GM23338 (cell line): ENCODE results near the gene CACNA1D.

Source experiments
- EZH2 ChIP-seq: fragments of 200-600 bp; sonication (generic); IDR thresholded peaks from one replicate; pipeline ENCODE4 v1.8.0; 2017; ENCODE audit warnings: antibody characterized with exemption, mild to moderate bottlenecking, low read depth; ENCODE audit not compliant: unreplicated experiment
- EZH2phosphoT487 ChIP-seq: fragments of 200-600 bp; sonication (generic); IDR thresholded peaks from one replicate; pipeline ENCODE4 v1.8.1; 2018; ENCODE audit warnings: antibody characterized with exemption; ENCODE audit not compliant: unreplicated experiment
- JUNB ChIP-seq: IDR thresholded peaks from one replicate; pipeline ENCODE4 v1.6.1; 2016; ENCODE audit warnings: antibody characterized with exemption; ENCODE audit not compliant: unreplicated experiment
- POLR2AphosphoS5 ChIP-seq: IDR thresholded peaks from 2 replicates; pipeline ENCODE4 v1.6.1; 2016; ENCODE audit warnings: antibody characterized with exemption, low read depth
- TF ChIP-seq, protein P1 (sequence below), 2 experiments: fragments of 200-600 bp in 1 of 2; sonication (generic) in 1 of 2; conservative IDR thresholded peaks; 2 replicates each; pipeline versions ENCODE4 v1.5.1 to v1.6.1; 2016 to 2017; ENCODE audit warnings: antibody characterized with exemption in 2 of 2, low read depth in 2 of 2, mild to moderate bottlenecking in 2 of 2, moderate library complexity in 1 of 2
- TF ChIP-seq, protein P2 (sequence below): IDR thresholded peaks from 2 replicates; pipeline ENCODE4 v1.6.1; 2016; ENCODE audit warnings: antibody characterized with exemption
- TF ChIP-seq, protein P3 (sequence below): IDR thresholded peaks from one replicate; pipeline ENCODE4 v1.6.1; 2018; ENCODE audit warnings: antibody characterized with exemption; ENCODE audit not compliant: unreplicated experiment

GRCh38 chr3:53788038-53788437, 293.6 kb downstream of the CACNA1D start:
- TF ChIP-seq, protein P1, sequence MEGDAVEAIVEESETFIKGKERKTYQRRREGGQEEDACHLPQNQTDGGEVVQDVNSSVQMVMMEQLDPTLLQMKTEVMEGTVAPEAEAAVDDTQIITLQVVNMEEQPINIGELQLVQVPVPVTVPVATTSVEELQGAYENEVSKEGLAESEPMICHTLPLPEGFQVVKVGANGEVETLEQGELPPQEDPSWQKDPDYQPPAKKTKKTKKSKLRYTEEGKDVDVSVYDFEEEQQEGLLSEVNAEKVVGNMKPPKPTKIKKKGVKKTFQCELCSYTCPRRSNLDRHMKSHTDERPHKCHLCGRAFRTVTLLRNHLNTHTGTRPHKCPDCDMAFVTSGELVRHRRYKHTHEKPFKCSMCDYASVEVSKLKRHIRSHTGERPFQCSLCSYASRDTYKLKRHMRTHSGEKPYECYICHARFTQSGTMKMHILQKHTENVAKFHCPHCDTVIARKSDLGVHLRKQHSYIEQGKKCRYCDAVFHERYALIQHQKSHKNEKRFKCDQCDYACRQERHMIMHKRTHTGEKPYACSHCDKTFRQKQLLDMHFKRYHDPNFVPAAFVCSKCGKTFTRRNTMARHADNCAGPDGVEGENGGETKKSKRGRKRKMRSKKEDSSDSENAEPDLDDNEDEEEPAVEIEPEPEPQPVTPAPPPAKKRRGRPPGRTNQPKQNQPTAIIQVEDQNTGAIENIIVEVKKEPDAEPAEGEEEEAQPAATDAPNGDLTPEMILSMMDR (conservative IDR thresholded peaks at IDR 0.05; ENCODE audit: low read depth in 2 of 2): no peak
- no peak for TF ChIP-seq EZH2phosphoT487
- TF ChIP-seq EZH2: no peak
- no peak for TF ChIP-seq JUNB
- TF ChIP-seq POLR2AphosphoS5: no peak
- TF ChIP-seq, protein P2, sequence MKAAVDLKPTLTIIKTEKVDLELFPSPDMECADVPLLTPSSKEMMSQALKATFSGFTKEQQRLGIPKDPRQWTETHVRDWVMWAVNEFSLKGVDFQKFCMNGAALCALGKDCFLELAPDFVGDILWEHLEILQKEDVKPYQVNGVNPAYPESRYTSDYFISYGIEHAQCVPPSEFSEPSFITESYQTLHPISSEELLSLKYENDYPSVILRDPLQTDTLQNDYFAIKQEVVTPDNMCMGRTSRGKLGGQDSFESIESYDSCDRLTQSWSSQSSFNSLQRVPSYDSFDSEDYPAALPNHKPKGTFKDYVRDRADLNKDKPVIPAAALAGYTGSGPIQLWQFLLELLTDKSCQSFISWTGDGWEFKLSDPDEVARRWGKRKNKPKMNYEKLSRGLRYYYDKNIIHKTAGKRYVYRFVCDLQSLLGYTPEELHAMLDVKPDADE: no peak
- TF ChIP-seq, protein P3, sequence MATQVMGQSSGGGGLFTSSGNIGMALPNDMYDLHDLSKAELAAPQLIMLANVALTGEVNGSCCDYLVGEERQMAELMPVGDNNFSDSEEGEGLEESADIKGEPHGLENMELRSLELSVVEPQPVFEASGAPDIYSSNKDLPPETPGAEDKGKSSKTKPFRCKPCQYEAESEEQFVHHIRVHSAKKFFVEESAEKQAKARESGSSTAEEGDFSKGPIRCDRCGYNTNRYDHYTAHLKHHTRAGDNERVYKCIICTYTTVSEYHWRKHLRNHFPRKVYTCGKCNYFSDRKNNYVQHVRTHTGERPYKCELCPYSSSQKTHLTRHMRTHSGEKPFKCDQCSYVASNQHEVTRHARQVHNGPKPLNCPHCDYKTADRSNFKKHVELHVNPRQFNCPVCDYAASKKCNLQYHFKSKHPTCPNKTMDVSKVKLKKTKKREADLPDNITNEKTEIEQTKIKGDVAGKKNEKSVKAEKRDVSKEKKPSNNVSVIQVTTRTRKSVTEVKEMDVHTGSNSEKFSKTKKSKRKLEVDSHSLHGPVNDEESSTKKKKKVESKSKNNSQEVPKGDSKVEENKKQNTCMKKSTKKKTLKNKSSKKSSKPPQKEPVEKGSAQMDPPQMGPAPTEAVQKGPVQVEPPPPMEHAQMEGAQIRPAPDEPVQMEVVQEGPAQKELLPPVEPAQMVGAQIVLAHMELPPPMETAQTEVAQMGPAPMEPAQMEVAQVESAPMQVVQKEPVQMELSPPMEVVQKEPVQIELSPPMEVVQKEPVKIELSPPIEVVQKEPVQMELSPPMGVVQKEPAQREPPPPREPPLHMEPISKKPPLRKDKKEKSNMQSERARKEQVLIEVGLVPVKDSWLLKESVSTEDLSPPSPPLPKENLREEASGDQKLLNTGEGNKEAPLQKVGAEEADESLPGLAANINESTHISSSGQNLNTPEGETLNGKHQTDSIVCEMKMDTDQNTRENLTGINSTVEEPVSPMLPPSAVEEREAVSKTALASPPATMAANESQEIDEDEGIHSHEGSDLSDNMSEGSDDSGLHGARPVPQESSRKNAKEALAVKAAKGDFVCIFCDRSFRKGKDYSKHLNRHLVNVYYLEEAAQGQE: no peak
